CD4-positive, alpha-beta T cell treated with Interferon alpha-2 for 1 hour (primary cell): ENCODE results near the gene RNF150.

Experiments used
- DNase-seq, 2 donors: peaks; one replicate each; pipeline ENCODE4 v3.0.0-alpha.2; 2020 to 2022

The RNF150 gene

GRCh38 chr4:141021397-141022110 lies 111.7 kb downstream of the RNF150 start:
- no peak for DNase-seq

- no peak for DNase-seq
These were observed 112.4 kb downstream of the RNF150 start for GRCh38 chr4:141020801-141021261.

GRCh38 chr4:141019768-141020167 lies 113.5 kb downstream of the RNF150 start:
- DNase-seq = no peak

- DNase-seq = no peak
These were observed 117.0 kb downstream of the RNF150 start for GRCh38 chr4:141016117-141016798.

GRCh38 chr4:141013899-141014298 lies 119.4 kb downstream of the RNF150 start:
- no peak for DNase-seq

- no peak for DNase-seq
These were observed 121.4 kb downstream of the RNF150 start for GRCh38 chr4:141011901-141012315.

GRCh38 chr4:141009931-141010330 lies 123.3 kb downstream of the RNF150 start:
- DNase-seq = no peak

- DNase-seq = no peak
These were observed 124.1 kb downstream of the RNF150 start for GRCh38 chr4:141009129-141009528.

GRCh38 chr4:141006242-141006802 lies 126.9 kb downstream of the RNF150 start:
- no peak for DNase-seq

- DNase-seq = no peak
These were observed 128.4 kb downstream of the RNF150 start for GRCh38 chr4:141004823-141005222.

- DNase-seq = no peak
These were observed 130.1 kb downstream of the RNF150 start for GRCh38 chr4:141003193-141003592.

- DNase-seq = no peak
These were observed 130.9 kb downstream of the RNF150 start for GRCh38 chr4:141002323-141002805.

- DNase-seq = no peak
These were observed 136.5 kb downstream of the RNF150 start for GRCh38 chr4:140996766-140997165.

GRCh38 chr4:140995058-140995457 lies 138.2 kb downstream of the RNF150 start:
- DNase-seq = no peak

GRCh38 chr4:140994015-140994414 lies 139.3 kb downstream of the RNF150 start:
- DNase-seq = no peak

- DNase-seq = no peak
These were observed 139.9 kb downstream of the RNF150 start for GRCh38 chr4:140993370-140993769.

GRCh38 chr4:140989944-140990343 lies 143.3 kb downstream of the RNF150 start:
- no peak for DNase-seq

GRCh38 chr4:140986045-140986444 lies 147.2 kb downstream of the RNF150 start:
- DNase-seq = no peak

- no peak for DNase-seq
These were observed 150.5 kb downstream of the RNF150 start for GRCh38 chr4:140982613-140983340.

- no peak for DNase-seq
These were observed 152.7 kb downstream of the RNF150 start for GRCh38 chr4:140980426-140981200.

GRCh38 chr4:140976768-140977167 lies 156.5 kb downstream of the RNF150 start:
- DNase-seq = no peak

- DNase-seq = no peak
These were observed 162.0 kb downstream of the RNF150 start for GRCh38 chr4:140971077-140971792.
